Keratinocyte (primary cell): Measurements from ENCODE around the gene P2RX2. TPM values are rescaled to one million over a fixed set of nuclear protein-coding genes. Genes with fewer than 3 reads are reported as not detected.

Experiments
- DNase-seq: peaks from one replicate; pipeline ENCODE4 v3.0.0-alpha.2; 2011; ENCODE audit warnings: low read depth, missing footprints, low spot score
- FAIRE-seq: peaks from 2 replicates; lab custom pipeline; 2011; peaks lifted over from hg19 to GRCh38; lab: Jason Lieb, UNC
- H2AFZ ChIP-seq: 2 replicates; pipeline ENCODE4 v1.6.0; 2012; ENCODE audit warnings: low read length, control low read depth, inconsistent platforms; ENCODE audit not compliant: control insufficient read depth
- H3K27ac ChIP-seq: 2 replicates; pipeline ENCODE4 v1.5.1; 2011; ENCODE audit warnings: low read length; ENCODE audit not compliant: control insufficient read depth, insufficient read depth
- H3K27me3 ChIP-seq: 3 replicates; pipeline ENCODE4 v1.6.0; 2011; ENCODE audit warnings: low read length; ENCODE audit not compliant: control insufficient read depth, insufficient read depth; ENCODE audit errors: extremely low read depth
- H3K36me3 ChIP-seq, 2 experiments: 2 replicates in 1 of 2; 3 replicates in 1 of 2; pipeline ENCODE4 v1.5.1; 2011; ENCODE audit warnings: low read length in 2 of 2, mild to moderate bottlenecking in 1 of 2; ENCODE audit not compliant: control insufficient read depth in 2 of 2, insufficient read depth in 2 of 2; ENCODE audit errors: extremely low read depth in 1 of 2
- H3K4me1 ChIP-seq: 3 replicates; pipeline ENCODE4 v1.5.1; 2011; ENCODE audit warnings: low read length; ENCODE audit not compliant: control insufficient read depth, insufficient read depth; ENCODE audit errors: extremely low read depth
- H3K4me2 ChIP-seq: 3 replicates; pipeline ENCODE4 v1.6.0; 2011; ENCODE audit warnings: low read depth, low read length; ENCODE audit not compliant: control insufficient read depth, insufficient read depth; ENCODE audit errors: extremely low read depth
- H3K4me3 ChIP-seq, 3 experiments: fragments of 200-600 bp in 1 of 3; sonication (generic) in 1 of 3; 2 replicates in 2 of 3; 3 replicates in 1 of 3; pipeline ENCODE4 v1.5.1; 2011 to 2016; ENCODE audit warnings: low read length in 3 of 3, mild to moderate bottlenecking in 3 of 3, control low read depth in 2 of 3, inconsistent platforms in 1 of 3, low read depth in 1 of 3, mixed read lengths in 1 of 3, mixed run types in 1 of 3, moderate library complexity in 1 of 3; ENCODE audit not compliant: control insufficient read depth in 2 of 3, insufficient read depth in 2 of 3; ENCODE audit errors: extremely low read depth in 1 of 3
- H3K79me2 ChIP-seq: 2 replicates; pipeline ENCODE4 v1.6.0; 2012; ENCODE audit warnings: low read length; ENCODE audit not compliant: control insufficient read depth, insufficient read depth
- H3K9ac ChIP-seq: 3 replicates; pipeline ENCODE4 v1.6.0; 2011; ENCODE audit warnings: low read length; ENCODE audit not compliant: control insufficient read depth, insufficient read depth; ENCODE audit errors: extremely low read depth
- H3K9me1 ChIP-seq: 3 replicates; pipeline ENCODE4 v1.6.0; 2011; ENCODE audit warnings: low read length; ENCODE audit not compliant: control insufficient read depth, insufficient read depth; ENCODE audit errors: extremely low read depth
- H3K9me3 ChIP-seq: 2 replicates; pipeline ENCODE4 v1.5.1; 2012; ENCODE audit warnings: low read depth, low read length; ENCODE audit not compliant: control insufficient read depth
- H4K20me1 ChIP-seq: 3 replicates; pipeline ENCODE4 v1.6.0; 2011; ENCODE audit warnings: low read length; ENCODE audit not compliant: control insufficient read depth, insufficient read depth; ENCODE audit errors: extremely low read depth
- CTCF ChIP-seq, 3 experiments: IDR thresholded peaks in 1 of 3; conservative IDR thresholded peaks in 1 of 3; optimal IDR thresholded peaks in 1 of 3; 2 replicates in 2 of 3; 3 replicates in 1 of 3; pipeline versions ENCODE3 to v1.5.1; 2011; ENCODE audit warnings: low read length in 3 of 3, mild to moderate bottlenecking in 3 of 3, moderate library complexity in 2 of 3, control low read depth in 1 of 3, inconsistent platforms in 1 of 3; ENCODE audit not compliant: insufficient read depth in 2 of 3; ENCODE audit errors: extremely low read depth in 1 of 3
- EZH2 ChIP-seq: IDR thresholded peaks from one replicate; pipeline ENCODE4 v1.6.1; 2012; ENCODE audit warnings: inconsistent platforms, mild to moderate bottlenecking, low read length, moderate library complexity
- dilution Hi-C: fragments of 300-500 bp; cut with MboI; formaldehyde crosslinking; loops from one replicate; pipeline ENCODE4 v1.7.0; 2020; ENCODE audit warnings: low sequenced_read_pairs; ENCODE audit not compliant: extremely low pct_ligation_motif_present
- polyA plus RNA-seq, 5 experiments: library from polyadenylated mRNA; depleted of rRNA in 3 of 5; stranded (reverse) in 3 of 5; stranded (forward) in 1 of 5; unstranded in 1 of 5; fragments of >200 nt; gene quantifications; 1 replicate in 1 of 5; 2 replicates in 3 of 5; 3 replicates in 1 of 5; pipeline versions ENCODE4 v1.2.1 to v1.2.3, GENCODE V29; 2011 to 2012; ENCODE audit warnings: missing spikeins in 2 of 5, low read depth in 1 of 5, low replicate concordance in 1 of 5

P2RX2 gene
- polyA plus RNA-seq, 1 donor (not counting 4 experiments of a cell fraction or from before 2014, with no cell fraction given), result not detected

GRCh38 chr12:132642846-132643835 is 24.6 kb downstream of the P2RX2 start:
- H3K79me2 ChIP-seq, result no peaks in the 10 kb centered on the region
- no peak overlapping the region for H3K9ac ChIP-seq
- peaks cover 2% of the 10 kb centered on the region for H4K20me1 ChIP-seq
- no peak overlapping the region for H3K4me2 ChIP-seq
- FAIRE-seq, result no peak
- dilution Hi-C loops, result no loop called here
- no peaks in the 10 kb centered on the region for H3K9me1 ChIP-seq
- no peak overlapping the region for H2AFZ ChIP-seq
- H3K27ac ChIP-seq, result no peak overlapping the region
- no peaks in the 10 kb centered on the region for H3K27me3 ChIP-seq
- no peaks in the 10 kb centered on the region for H3K9me3 ChIP-seq
- TF ChIP-seq EZH2 (no peak), CTCF (optimal IDR thresholded peaks at IDR 0.05 in 1 of 3, IDR thresholded peaks at IDR 0.05 in 1 of 3, conservative IDR thresholded peaks at IDR 0.05 in 1 of 3; ENCODE audit: extremely low read depth in 1 of 3, insufficient read depth in 2 of 3, low read length in 3 of 3) (no peak)
- H3K4me3 ChIP-seq, result no peak overlapping the region
- H3K4me1 ChIP-seq, result no peaks in the 10 kb centered on the region
- DNase-seq, result no peak
- H3K36me3 ChIP-seq, result peaks cover 15 to 20% of the 10 kb centered on the region in 2 experiments

GRCh38 chr12:132646850-132647249 is 28.3 kb downstream of the P2RX2 start:
- peaks cover 12 to 19% of the 10 kb centered on the region in 2 experiments for H3K36me3 ChIP-seq
- no peak for FAIRE-seq
- dilution Hi-C loops, result no loop called here

More at GRCh38 chr12:132646850-132647249, 28.3 kb downstream of the P2RX2 start:
- Histone ChIP-seq H3K4me2 (no peak overlapping the region), H3K4me3 (no peak overlapping the region), H3K79me2 (no peaks in the 10 kb centered on the region), H4K20me1 (no peaks in the 10 kb centered on the region), H3K4me1 (no peaks in the 10 kb centered on the region), H3K9me3 (no peaks in the 10 kb centered on the region), H2AFZ (no peak overlapping the region), H3K9me1 (no peaks in the 10 kb centered on the region), H3K27me3 (no peaks in the 10 kb centered on the region), H3K9ac (no peak overlapping the region), H3K27ac (no peak overlapping the region)
- TF ChIP-seq EZH2, result no peak
- no peak for TF ChIP-seq CTCF (optimal IDR thresholded peaks at IDR 0.05 in 1 of 3, IDR thresholded peaks at IDR 0.05 in 1 of 3, conservative IDR thresholded peaks at IDR 0.05 in 1 of 3; ENCODE audit: extremely low read depth in 1 of 3, insufficient read depth in 2 of 3, low read length in 3 of 3)
- DNase-seq, result no peak
